HepG2 (cell line): ENCODE data around the gene RNF208. TPM values are rescaled to one million over a fixed set of nuclear protein-coding genes. Genes with fewer than 3 reads are reported as not detected.

Source experiments
- AHDC1 ChIP-seq: sonication (generic); formaldehyde crosslinking; IDR thresholded peaks from 2 replicates; pipeline ENCODE4 v1.5.1; 2020; ENCODE audit warnings: mild to moderate bottlenecking, missing genetic modification reagents, borderline replicate concordance
- AKAP8 ChIP-seq: sonication (generic); formaldehyde crosslinking; IDR thresholded peaks from 2 replicates; pipeline ENCODE4 v1.5.1; 2020; ENCODE audit warnings: mild to moderate bottlenecking, missing genetic modification reagents
- ARHGAP35 ChIP-seq: sonication (generic); formaldehyde crosslinking; IDR thresholded peaks from 2 replicates; pipeline ENCODE4 v1.9.0; 2022; ENCODE audit warnings: mild to moderate bottlenecking, inconsistent platforms, moderate library complexity, missing genetic modification reagents, borderline replicate concordance
- FOXK2 ChIP-seq: fragments of 450-650 bp; IDR thresholded peaks from 2 replicates; pipeline ENCODE4 v1.6.1; 2016
- FUBP1 ChIP-seq: sonication (generic); formaldehyde crosslinking; IDR thresholded peaks from 2 replicates; pipeline ENCODE4 v1.5.1; 2020; ENCODE audit warnings: missing genetic modification reagents, mild to moderate bottlenecking, borderline replicate concordance
- HNRNPL ChIP-seq: fragments of 200-400 bp; formaldehyde crosslinking; IDR thresholded peaks from 2 replicates; pipeline ENCODE4 v1.6.1; 2017; ENCODE audit warnings: mild to moderate bottlenecking, low read depth, low read length
- HOXA7 ChIP-seq: sonication (generic); formaldehyde crosslinking; IDR thresholded peaks from 2 replicates; pipeline ENCODE4 v1.8.1; 2022; ENCODE audit warnings: mild to moderate bottlenecking, missing genetic modification reagents, moderate library complexity
- KLF6 ChIP-seq: IDR thresholded peaks from 2 replicates; pipeline ENCODE4 v1.8.0; 2016; ENCODE audit warnings: missing biosample characterization, missing genetic modification reagents
- MTA1 ChIP-seq: sonication (generic); formaldehyde crosslinking; IDR thresholded peaks from 2 replicates; pipeline ENCODE4 v1.4.0; 2020; ENCODE audit warnings: missing genetic modification reagents, mild to moderate bottlenecking, borderline replicate concordance
- MXD3 ChIP-seq: IDR thresholded peaks from 2 replicates; pipeline ENCODE4 v1.6.1; 2016; ENCODE audit warnings: mild to moderate bottlenecking, missing biosample characterization, missing genetic modification reagents
- SAFB2 ChIP-seq: sonication (generic); formaldehyde crosslinking; IDR thresholded peaks from 2 replicates; pipeline ENCODE4 v1.5.1; 2020; ENCODE audit warnings: missing genetic modification reagents, low read depth, mild to moderate bottlenecking, borderline replicate concordance
- SMAD3 ChIP-seq: sonication (generic); formaldehyde crosslinking; IDR thresholded peaks from 2 replicates; pipeline ENCODE4 v1.4.0; 2020; ENCODE audit warnings: missing genetic modification reagents
- SRY ChIP-seq: sonication (generic); formaldehyde crosslinking; IDR thresholded peaks from 2 replicates; pipeline ENCODE4 v1.8.0; 2022; ENCODE audit warnings: mild to moderate bottlenecking, missing genetic modification reagents
- TEAD2 ChIP-seq: sonication (generic); formaldehyde crosslinking; IDR thresholded peaks from 2 replicates; pipeline ENCODE4 v1.9.0; 2021; ENCODE audit warnings: missing genetic modification reagents
- ZBTB38 ChIP-seq: sonication (generic); formaldehyde crosslinking; IDR thresholded peaks from 2 replicates; pipeline ENCODE4 v1.5.1; 2020; ENCODE audit warnings: mild to moderate bottlenecking, missing genetic modification reagents
- ZMYM4 ChIP-seq: sonication (generic); formaldehyde crosslinking; IDR thresholded peaks from 2 replicates; pipeline ENCODE4 v1.8.1; 2023; ENCODE audit warnings: mild to moderate bottlenecking, missing genetic modification reagents
- ZNF274 ChIP-seq: sonication (generic); formaldehyde crosslinking; IDR thresholded peaks from 2 replicates; pipeline ENCODE4 v1.5.1; 2020; ENCODE audit warnings: mild to moderate bottlenecking, missing genetic modification reagents
- ZNF329 ChIP-seq: sonication (generic); formaldehyde crosslinking; IDR thresholded peaks from 2 replicates; pipeline ENCODE4 v1.9.0; 2021; ENCODE audit warnings: low read depth, mild to moderate bottlenecking, missing genetic modification reagents
- ZNF451 ChIP-seq: sonication (generic); formaldehyde crosslinking; IDR thresholded peaks from 2 replicates; pipeline ENCODE4 v1.5.0; 2020; ENCODE audit warnings: mild to moderate bottlenecking, missing genetic modification reagents
- ZNF678 ChIP-seq: sonication (generic); formaldehyde crosslinking; IDR thresholded peaks from 2 replicates; pipeline ENCODE4 v1.4.0; 2020; ENCODE audit warnings: mild to moderate bottlenecking, missing genetic modification reagents
- ZNF850 ChIP-seq: sonication (generic); formaldehyde crosslinking; conservative IDR thresholded peaks from 2 replicates; pipeline ENCODE4 v1.9.0; 2021; ENCODE audit warnings: mild to moderate bottlenecking, missing genetic modification reagents
- ZNF891 ChIP-seq: sonication (generic); formaldehyde crosslinking; IDR thresholded peaks from 2 replicates; pipeline ENCODE4 v1.5.0; 2020; ENCODE audit warnings: mild to moderate bottlenecking, missing genetic modification reagents
- polyA plus RNA-seq, 8 experiments: library from polyadenylated mRNA; depleted of rRNA in 3 of 8; stranded (reverse) in 7 of 8; unstranded in 1 of 8; fragments of >200 nt; fragmentation: Illumina TruSeq in 4 of 8; extraction: Trizol in 4 of 8; gene quantifications; 2 replicates each; pipeline versions ENCODE4 v1.2.1 to v1.2.3, GENCODE V29; 2011 to 2016; ENCODE audit warnings: low read depth in 4 of 8, missing spikeins in 1 of 8, mixed read lengths in 1 of 8; ENCODE audit not compliant: insufficient read depth in 1 of 8
- total RNA-seq, 5 experiments: library from RNA; depleted of rRNA; stranded (reverse); fragments of >200 nt; fragmentation: Illumina TruSeq; extraction: Trizol; gene quantifications; 2 replicates each; pipeline ENCODE4 v1.2.3, GENCODE V29; 2016; ENCODE audit warnings: low read depth in 1 of 5

The RNF208 gene
- total and polyA plus RNA-seq, 2 of the 13 experiments (the other 11 are each of a cell fraction or from before 2014, with no cell fraction given): 1.6 to 2.1 TPM

- TF ChIP-seq HNRNPL: peak; percentile 98
- TF ChIP-seq FOXK2: no peak
- peak; percentile 63; the same call in 1 of the 2 replicates for TF ChIP-seq ZNF451 (CRISPR knock-in tag)
- TF ChIP-seq ZNF891 (CRISPR knock-in tag): peak; percentile 39
- TF ChIP-seq ZNF678 (CRISPR knock-in tag): 0 out of 2 replicates have a peak, but pooled peaks have one; percentile 55
- no peak for TF ChIP-seq FUBP1 (CRISPR knock-in tag)
- no peak for TF ChIP-seq KLF6
- TF ChIP-seq HOXA7 (CRISPR knock-in tag): no peak
- TF ChIP-seq MTA1: peak; percentile 78; the same call in 1 of the 2 replicates
- TF ChIP-seq MXD3 (CRISPR knock-in tag): peak; percentile 67
- no peak for TF ChIP-seq SAFB2 (CRISPR knock-in tag)
- no peak for TF ChIP-seq TEAD2 (CRISPR knock-in tag)
- peak; percentile 100 for TF ChIP-seq AKAP8 (CRISPR knock-in tag)
- peak; percentile 75; the same call in 1 of the 2 replicates for TF ChIP-seq AHDC1 (CRISPR knock-in tag)
- peak; percentile 66; the same call in 1 of the 2 replicates for TF ChIP-seq ZNF274 (CRISPR knock-in tag)
- TF ChIP-seq ZNF329 (CRISPR knock-in tag): 0 out of 2 replicates have a peak, but pooled peaks have one; percentile 24
- TF ChIP-seq ZBTB38: peak; percentile 40; the same call in 1 of the 2 replicates
- peak; percentile 53; the same call in 1 of the 2 replicates for TF ChIP-seq SRY (CRISPR knock-in tag)
- no peak for TF ChIP-seq SMAD3
- 0 out of 2 replicates have a peak, but pooled peaks have one; percentile 19 for TF ChIP-seq ZMYM4 (CRISPR knock-in tag)
- TF ChIP-seq ZNF850 (CRISPR knock-in tag): 0 out of 2 replicates have a peak, but pooled peaks have one; percentile 78
- 0 out of 2 replicates have a peak, but pooled peaks have one; percentile 58 for TF ChIP-seq ARHGAP35 (CRISPR knock-in tag)
These were observed 8.1 kb upstream of the RNF208 start (continued) for GRCh38 chr9:137229903-137230704.
